ENCODE results near the gene SLC35B4.
A peak's percentile ranks its signal among the peaks of the same experiment; 100 is the strongest.

SLC35B4 gene

DNA sequence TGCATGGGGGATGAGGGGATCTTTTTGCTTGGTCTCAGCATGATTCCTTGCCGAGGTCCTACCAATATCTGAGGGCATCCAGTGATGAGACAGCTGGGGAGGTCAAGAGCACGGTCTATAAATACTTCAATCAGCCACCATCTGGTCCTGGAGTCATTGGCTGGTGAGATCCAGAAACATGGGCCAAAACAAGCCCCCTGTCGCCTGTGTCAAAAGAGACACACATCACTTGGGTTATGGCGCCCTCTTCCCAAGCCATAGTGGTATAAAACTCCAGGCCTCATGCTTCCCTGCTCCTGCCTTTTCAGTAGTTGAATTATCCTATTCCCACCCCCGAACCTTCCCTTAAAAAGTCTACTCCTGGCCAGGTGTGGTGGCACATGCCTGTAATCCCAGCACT, 60.9 kb downstream of the SLC35B4 start:
- H3K4me3 ChIP-seq (ENCODE audit: low read depth, low read length) = no peak overlapping the region
- TF ChIP-seq CTCF (IDR thresholded peaks at IDR 0.05; ENCODE audit: low read depth, low read length, missing control alignments) = no peak
- no peak for DNase-seq (ENCODE audit: low read depth)

DNA sequence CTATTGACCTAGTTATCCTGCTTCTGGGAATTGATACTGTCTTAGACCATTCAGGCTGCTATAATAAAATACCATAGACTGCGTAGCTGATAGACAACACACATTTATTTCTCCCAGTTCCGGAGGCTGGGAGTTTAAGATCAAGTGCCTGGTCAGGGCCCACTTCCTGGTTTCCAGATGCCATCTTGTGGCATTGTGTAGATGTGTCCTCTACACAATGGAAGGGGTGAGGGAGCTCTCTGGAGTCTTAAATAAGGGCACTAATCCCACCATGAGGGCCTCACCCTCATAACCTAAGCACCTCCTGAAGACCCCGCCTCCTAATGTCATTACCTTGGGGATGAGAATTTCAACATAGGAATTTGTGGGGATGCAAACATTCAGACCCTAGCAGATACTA, 62.4 kb downstream of the SLC35B4 start:
- DNase-seq (ENCODE audit: low read depth) = no peak
- H3K4me3 ChIP-seq (ENCODE audit: low read depth, low read length) = no peak overlapping the region
- no peak for TF ChIP-seq CTCF (IDR thresholded peaks at IDR 0.05; ENCODE audit: low read depth, low read length, missing control alignments)

- no peak for TF ChIP-seq CTCF (IDR thresholded peaks at IDR 0.05; ENCODE audit: low read depth, low read length, missing control alignments)
- no peak overlapping the region for H3K4me3 ChIP-seq (ENCODE audit: low read depth, low read length)
- DNase-seq (ENCODE audit: low read depth) = no peak
Measured at GRCh38 chr7:134248196-134248595, 68.5 kb downstream of the SLC35B4 start.

DNA sequence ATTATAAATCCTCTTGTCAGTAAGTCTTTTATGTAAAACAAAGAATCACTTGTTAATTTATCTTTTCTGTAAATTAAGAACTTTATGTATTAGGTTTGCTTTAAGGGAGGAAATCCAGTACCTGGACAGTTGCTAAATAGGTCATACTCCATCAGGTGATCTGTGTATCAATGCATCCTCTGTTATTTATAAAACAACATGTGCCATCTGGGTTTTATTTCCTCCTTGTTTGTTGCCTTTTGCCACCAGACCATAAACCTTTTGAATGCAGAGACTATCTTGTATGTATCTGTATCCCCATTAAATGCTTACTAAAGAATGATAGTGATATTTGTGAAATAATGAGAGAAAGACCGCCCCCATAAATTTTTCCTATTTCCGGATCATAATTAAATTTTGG, 70.0 kb downstream of the SLC35B4 start:
- DNase-seq (ENCODE audit: low read depth) = no peak
- H3K4me3 ChIP-seq (ENCODE audit: low read depth, low read length) = no peak overlapping the region
- TF ChIP-seq CTCF (IDR thresholded peaks at IDR 0.05; ENCODE audit: low read depth, low read length, missing control alignments) = no peak

DNA sequence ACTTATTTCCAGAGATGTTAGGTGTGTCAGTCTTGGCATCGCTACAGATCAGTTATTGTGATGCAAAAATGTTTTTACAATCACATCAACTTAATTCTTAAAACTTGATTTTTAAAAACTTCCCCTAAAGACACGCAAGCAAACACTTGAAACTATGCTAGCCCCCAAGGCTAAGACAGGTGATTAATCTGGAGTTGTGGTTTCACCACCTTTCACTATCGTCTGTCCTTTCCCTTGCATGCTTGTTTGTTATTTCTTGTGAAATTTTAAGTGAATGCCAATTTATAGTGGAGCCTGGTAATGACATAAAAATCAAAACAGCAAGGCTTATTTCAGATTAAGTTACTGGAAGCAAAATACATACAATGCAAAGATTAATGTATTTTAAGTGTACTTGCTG, 70.4 kb downstream of the SLC35B4 start:
- no peak for DNase-seq (ENCODE audit: low read depth)
- TF ChIP-seq CTCF (IDR thresholded peaks at IDR 0.05; ENCODE audit: low read depth, low read length, missing control alignments) = no peak
- no peak overlapping the region for H3K4me3 ChIP-seq (ENCODE audit: low read depth, low read length)

GRCh38 chr7:134245253-134245652, 71.5 kb downstream of the SLC35B4 start:
- TF ChIP-seq CTCF (IDR thresholded peaks at IDR 0.05; ENCODE audit: low read depth, low read length, missing control alignments) = no peak
- H3K4me3 ChIP-seq (ENCODE audit: low read depth, low read length) = no peak overlapping the region
- peak; percentile 16 for DNase-seq (ENCODE audit: low read depth)

Measured in GM12864 (cell line).